GM21367 (cell line): Measurements from ENCODE around the gene PPP3CA.
"Not testable (repeated sequence)": the region's sequence is repeated elsewhere in the genome, so short reads cannot be mapped to it uniquely, and the experiment has no call there.

ENCODE experiments used
- ATAC-seq: cut with Tn5 transposase; IDR thresholded peaks from one replicate; pipeline ENCODE4 v1.9.1; 2021; ENCODE audit not compliant: unreplicated experiment

The PPP3CA gene

DNA sequence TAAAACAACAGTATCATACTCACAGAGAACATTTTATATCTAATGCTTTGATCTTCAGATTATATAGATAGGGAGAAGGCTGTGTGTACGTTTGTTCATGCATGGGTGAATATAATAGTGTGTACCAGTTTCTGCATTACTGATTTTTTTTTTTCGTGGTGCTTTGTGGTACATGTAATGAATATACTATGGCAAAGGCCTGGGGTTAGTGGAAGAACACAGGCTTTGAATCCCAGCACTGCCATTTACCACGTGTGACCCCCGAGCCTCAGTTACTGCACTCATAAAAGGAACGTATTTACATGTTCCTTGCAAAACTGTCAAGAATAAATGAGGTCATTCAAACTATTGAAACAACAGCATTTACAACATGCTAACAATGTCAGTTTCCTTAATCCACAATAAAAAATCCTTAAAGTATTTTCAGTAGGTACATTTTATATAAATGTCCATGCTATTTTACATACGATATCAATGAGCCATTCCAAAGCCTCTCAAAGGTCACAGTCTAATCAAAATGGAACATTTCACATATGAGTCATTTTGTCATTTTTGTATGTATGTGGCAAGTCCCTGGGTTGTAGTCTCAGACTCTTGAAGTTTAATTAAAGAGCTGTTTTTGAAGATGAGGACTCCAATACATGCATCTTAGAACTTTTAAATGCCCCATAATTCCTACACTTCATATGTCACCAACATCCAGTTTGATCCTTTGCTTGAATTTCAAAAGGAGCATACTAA lies 242.8 kb downstream of the PPP3CA start:
- ATAC-seq: no peak

DNA sequence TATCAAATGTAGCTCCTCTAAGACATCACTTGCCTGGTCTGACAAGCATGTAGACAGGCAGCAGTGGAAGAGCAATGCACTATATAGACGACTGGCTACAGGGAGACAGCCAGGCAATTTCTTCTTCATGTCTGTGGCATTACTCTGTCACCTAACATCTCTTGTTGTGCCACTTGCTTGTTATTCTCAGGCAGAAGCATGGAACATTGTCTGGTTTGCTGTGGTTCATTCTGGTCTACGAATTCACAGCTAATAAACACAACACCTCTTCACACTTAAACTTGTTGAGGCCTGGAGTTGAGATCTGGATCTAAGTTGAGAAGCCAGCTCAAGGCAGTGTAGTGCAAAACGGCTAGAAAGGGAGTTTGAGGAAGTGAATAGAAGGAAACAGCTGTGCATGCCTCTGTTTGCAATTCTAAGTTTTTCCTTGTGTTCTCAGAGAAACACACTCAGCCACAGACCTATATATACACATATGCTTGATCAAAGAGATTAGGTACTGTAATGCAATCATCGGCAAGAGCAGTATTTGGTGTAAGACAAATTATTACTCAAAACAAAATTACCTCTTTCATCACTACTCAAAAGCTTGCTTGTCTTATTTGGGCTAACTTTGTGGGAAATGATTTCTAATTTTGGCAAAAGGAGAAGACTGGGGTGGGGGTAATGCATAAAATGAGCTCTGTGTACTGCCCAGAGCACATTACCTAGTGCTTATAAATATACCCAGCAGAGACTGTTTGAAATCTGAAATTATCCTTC lies 243.8 kb downstream of the PPP3CA start:
- peak; percentile 93 for ATAC-seq

- ATAC-seq: no peak
Measured at GRCh38 chr4:101102114-101102742, 245.1 kb downstream of the PPP3CA start.

GRCh38 chr4:101101072-101101471 lies 246.3 kb downstream of the PPP3CA start:
- no peak for ATAC-seq

GRCh38 chr4:101098666-101099400 lies 248.5 kb downstream of the PPP3CA start:
- no peak for ATAC-seq

GRCh38 chr4:101092609-101093008 lies 254.7 kb downstream of the PPP3CA start:
- ATAC-seq: not testable (repeated sequence)

- ATAC-seq: no peak
Measured at GRCh38 chr4:101089168-101089567, 258.2 kb downstream of the PPP3CA start.

- no peak for ATAC-seq
Measured at GRCh38 chr4:101086801-101087586, 260.3 kb downstream of the PPP3CA start.

DNA sequence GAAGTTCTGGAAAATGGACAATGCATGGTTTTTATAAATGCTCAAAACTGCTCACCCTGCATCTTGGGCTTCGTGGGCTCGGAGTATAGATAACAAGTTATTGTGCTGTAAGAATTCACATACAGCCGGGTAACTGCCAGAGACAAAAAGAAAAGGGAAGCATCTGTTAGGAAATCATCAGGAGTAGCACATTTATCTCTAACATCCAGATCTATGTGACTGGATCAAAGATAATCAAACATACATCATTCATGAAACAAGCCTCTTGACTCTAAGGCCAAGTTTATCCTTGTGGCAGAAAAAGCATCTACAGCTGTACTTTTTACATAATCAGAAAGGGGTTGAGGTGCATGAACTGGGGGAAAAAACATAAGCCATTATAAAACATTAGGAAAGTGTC lies 264.2 kb downstream of the PPP3CA start:
- ATAC-seq: no peak

- no peak for ATAC-seq
Measured at GRCh38 chr4:101081695-101082369, 265.5 kb downstream of the PPP3CA start.

DNA sequence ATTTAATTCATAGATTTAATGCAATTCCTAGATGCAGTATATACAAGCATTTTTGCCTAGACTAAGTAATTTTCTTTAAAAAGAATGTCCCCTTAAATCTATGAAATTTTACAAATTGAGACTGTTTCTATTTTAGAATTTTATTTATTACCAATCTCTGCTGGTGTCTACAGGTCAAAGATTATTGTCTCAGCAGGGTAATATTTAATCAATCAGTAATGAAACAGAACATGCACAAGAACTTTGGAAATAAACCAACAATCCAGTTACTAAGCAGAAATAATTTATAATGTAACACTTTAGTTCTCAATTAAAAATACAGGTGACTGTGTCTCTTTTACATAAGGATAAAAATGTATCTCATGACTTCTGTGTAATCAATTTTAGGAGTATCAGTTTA lies 266.2 kb downstream of the PPP3CA start:
- no peak for ATAC-seq

DNA sequence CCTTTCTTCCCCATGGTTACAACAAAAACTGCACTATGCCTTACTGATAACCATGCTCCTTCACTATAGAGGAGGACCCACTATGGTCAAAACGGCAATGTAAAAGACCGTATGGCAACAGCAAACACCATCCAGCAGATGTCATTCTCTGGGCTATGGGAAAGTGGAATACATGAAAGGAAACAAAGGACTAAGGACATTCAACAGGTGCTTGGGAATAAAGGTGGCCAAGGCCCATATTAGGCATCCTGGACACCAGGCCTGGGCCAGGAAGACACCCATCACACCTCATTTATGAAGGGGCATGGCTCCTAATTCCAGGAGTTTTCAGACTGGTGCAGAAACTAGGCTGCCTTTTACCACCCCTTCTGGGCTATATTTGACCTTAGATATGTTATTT lies 268.4 kb downstream of the PPP3CA start:
- ATAC-seq: no peak

GRCh38 chr4:101076032-101076431 lies 271.3 kb downstream of the PPP3CA start:
- ATAC-seq: no peak

GRCh38 chr4:101075536-101075935 lies 271.8 kb downstream of the PPP3CA start:
- ATAC-seq: no peak

DNA sequence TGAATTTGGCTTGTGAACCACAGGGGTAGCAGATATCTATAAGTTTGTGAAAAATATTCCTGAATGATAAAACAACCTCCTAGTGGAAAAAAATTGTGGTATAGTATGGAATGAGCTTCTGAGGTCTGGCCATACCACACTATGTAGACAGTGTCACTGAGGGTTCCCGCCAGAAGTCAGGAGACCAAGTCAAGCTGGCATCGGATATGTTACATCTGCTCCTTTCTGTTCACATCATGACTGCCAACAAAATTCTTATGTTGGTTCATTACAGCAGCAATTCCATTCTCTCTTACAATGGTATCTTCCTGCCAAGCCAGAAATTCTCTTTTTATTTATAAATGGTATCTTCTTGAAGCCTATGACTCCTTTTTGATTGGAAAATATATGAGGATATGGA lies 273.0 kb downstream of the PPP3CA start:
- no peak for ATAC-seq

DNA sequence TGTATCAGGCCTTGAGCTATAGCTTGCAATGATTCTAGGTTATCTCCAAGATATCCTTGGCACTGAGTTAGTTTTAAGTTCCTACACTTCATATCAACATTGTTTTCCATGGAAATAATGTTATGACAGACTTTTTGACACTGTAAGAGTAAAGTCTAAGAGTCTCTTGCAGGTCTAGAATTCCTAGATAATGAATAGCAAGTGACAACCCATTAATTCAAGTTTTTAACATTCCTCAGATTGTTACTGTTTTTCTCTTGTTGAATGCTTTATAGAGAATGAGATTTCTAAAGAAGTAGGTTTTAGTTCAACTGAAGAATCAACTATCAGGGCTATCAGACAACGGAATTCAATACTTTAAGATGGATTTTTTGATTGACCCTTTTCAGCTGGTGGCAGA lies 276.1 kb downstream of the PPP3CA start:
- ATAC-seq: no peak

DNA sequence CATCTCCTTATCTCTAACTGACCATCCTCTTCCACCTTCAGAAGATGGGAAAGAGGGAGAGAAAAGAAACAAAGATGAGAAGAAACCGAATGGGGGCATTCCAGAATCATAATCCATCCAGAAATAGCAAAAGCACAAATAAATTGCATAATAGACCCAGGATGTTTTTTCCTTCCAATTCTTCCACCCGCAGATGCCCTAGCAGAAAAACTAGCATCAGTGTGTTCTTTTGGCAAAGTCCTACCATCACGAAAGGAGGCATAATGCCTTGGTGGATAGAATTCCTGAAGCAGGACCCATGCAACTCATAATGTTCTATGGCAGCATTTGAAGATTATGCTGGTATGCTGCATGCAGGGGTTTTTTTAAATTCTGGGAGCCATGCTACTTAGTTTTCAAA lies 279.2 kb downstream of the PPP3CA start:
- ATAC-seq: no peak

GRCh38 chr4:101067383-101067782 lies 279.9 kb downstream of the PPP3CA start:
- no peak for ATAC-seq

GRCh38 chr4:101066626-101067170 lies 280.6 kb downstream of the PPP3CA start:
- no peak for ATAC-seq
